ENCODE data around the gene TEFM.
A peak's percentile ranks its signal among the peaks of the same experiment; 100 is the strongest.
"Not testable (repeated sequence)": the region's sequence is repeated elsewhere in the genome, so short reads cannot be mapped to it uniquely, and the experiment has no call there.

The TEFM gene

GRCh38 chr17:30906101-30906911, at the start of gene TEFM:
Gene TEFM (minus strand): TSS chr17:30906238. CDS start chr17:30906198, 40 bp downstream.
- DNase-seq = peak; percentile 26 to 92 (median 80)

GRCh38 chr17:30954046-30954830, 48.2 kb upstream of the TEFM start:
- peak in 2 of 51 donors; percentile 18 to 19 for DNase-seq

- DNase-seq = peak in 1 of 51 donors; percentile 14
Observed at GRCh38 chr17:30952638-30953393, 46.8 kb upstream of the TEFM start.

GRCh38 chr17:30950669-30951399, 44.8 kb upstream of the TEFM start:
- peak in 24 of 51 donors; percentile 11 to 53 (median 24) for DNase-seq

- no peak for DNase-seq
Observed at GRCh38 chr17:30950189-30950588, 44.2 kb upstream of the TEFM start.

- DNase-seq = no peak
Observed at GRCh38 chr17:30947796-30948195, 41.8 kb upstream of the TEFM start.

- DNase-seq = no peak
Observed at GRCh38 chr17:30942308-30943079, 36.5 kb upstream of the TEFM start.

GRCh38 chr17:30939051-30939689, 33.1 kb upstream of the TEFM start:
- no peak for DNase-seq

- no peak for DNase-seq
Observed at GRCh38 chr17:30933966-30934365, 27.9 kb upstream of the TEFM start.

- not testable (repeated sequence) for DNase-seq
Observed at GRCh38 chr17:30931582-30931981, 25.5 kb upstream of the TEFM start.

GRCh38 chr17:30930495-30930894, 24.5 kb upstream of the TEFM start:
- no peak for DNase-seq

- DNase-seq = not testable (repeated sequence)
Observed at GRCh38 chr17:30929861-30930260, 23.8 kb upstream of the TEFM start.

- DNase-seq = no peak
Observed at GRCh38 chr17:30929081-30929633, 23.1 kb upstream of the TEFM start.

- no peak for DNase-seq
Observed at GRCh38 chr17:30928584-30928983, 22.5 kb upstream of the TEFM start.

- DNase-seq = no peak
Observed at GRCh38 chr17:30927756-30928155, 21.7 kb upstream of the TEFM start.

- no peak for DNase-seq
Observed at GRCh38 chr17:30926516-30926915, 20.5 kb upstream of the TEFM start.

- no peak for DNase-seq
Observed at GRCh38 chr17:30924341-30924740, 18.3 kb upstream of the TEFM start.

GRCh38 chr17:30922235-30923030, 16.4 kb upstream of the TEFM start:
- DNase-seq = peak in 4 of 51 donors; percentile 2 to 13 (median 6)
